Measurements from ENCODE around the gene C1orf50. TPM values are rescaled to one million over a fixed set of nuclear protein-coding genes. Genes with fewer than 3 reads are reported as not detected.

The C1orf50 gene
- total and polyA plus RNA-seq, 2 of the 4 experiments (the other 2 are of a cell fraction) = 2.0 to 6.0 TPM

DNA sequence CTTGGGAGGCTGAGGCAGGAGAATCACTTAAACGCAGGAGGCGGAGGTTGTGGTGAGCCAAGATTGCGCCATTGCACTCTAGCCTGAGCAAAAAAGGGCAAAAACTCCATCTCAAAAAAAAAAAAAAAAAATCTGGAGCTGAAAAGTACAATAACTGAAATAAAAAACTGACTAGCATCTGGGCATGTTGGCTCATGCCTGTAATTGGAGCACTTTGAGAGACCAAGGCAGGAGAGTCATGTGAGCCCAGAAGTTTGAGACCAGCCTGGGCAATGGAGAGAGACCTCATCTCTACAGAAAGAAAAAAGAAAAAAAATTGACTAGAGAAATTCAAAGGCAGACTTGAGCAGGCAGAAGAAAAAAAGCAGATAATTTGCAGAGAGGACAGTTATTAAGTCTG is 45.1 kb upstream of the C1orf50 start:
- Histone ChIP-seq H4K20me1 (ENCODE audit: insufficient read depth, low read length) (no peaks in the 10 kb centered on the region), H3K9me3 (ENCODE audit: control insufficient read depth, insufficient read depth, low read length) (no peaks in the 10 kb centered on the region), H3K4me2 (ENCODE audit: low read depth, low read length) (no peak overlapping the region), H4K91ac (ENCODE audit: insufficient read depth, low read depth, low read length) (no peak overlapping the region), H3K27ac (ENCODE audit: insufficient read depth, low read length) (no peak overlapping the region), H3K4me3 (ENCODE audit: insufficient read depth, low read depth, low read length) (no peak overlapping the region), H3K4ac (ENCODE audit: low read depth, low read length) (no peak overlapping the region), H4K5ac (ENCODE audit: low read depth, low read length) (no peak overlapping the region), H3K27me3 (ENCODE audit: control insufficient read depth, insufficient read depth, low read length) (no peaks in the 10 kb centered on the region), H2BK20ac (ENCODE audit: low read depth, low read length) (no peak overlapping the region), H2AFZ (replicated peaks; ENCODE audit: low read length, poor library complexity) (no peak overlapping the region), H3K23ac (ENCODE audit: low read depth, low read length) (no peak overlapping the region), H3K4me1 (ENCODE audit: control insufficient read depth, insufficient read depth, low read length) (no peaks in the 10 kb centered on the region), H2BK5ac (ENCODE audit: low read depth, low read length, poor library complexity, severe bottlenecking) (no peak overlapping the region), H3K18ac (ENCODE audit: low read depth, low read length) (no peak overlapping the region), H2AK9ac (replicated peaks; ENCODE audit: low read depth, low read length, poor library complexity) (no peak overlapping the region), H3K14ac (replicated peaks; ENCODE audit: low read depth, low read length) (no peak overlapping the region), H2BK120ac (ENCODE audit: low read depth, low read length) (no peak overlapping the region), H3K36me3 (ENCODE audit: control insufficient read depth, insufficient read depth, low read length) (no peaks in the 10 kb centered on the region), H2AK5ac (ENCODE audit: low read depth, low read length) (no peak overlapping the region), H3K56ac (ENCODE audit: extremely low read depth, insufficient read depth, low read length) (no peak overlapping the region), H2BK15ac (ENCODE audit: low read depth, low read length) (no peak overlapping the region), H3K9ac (ENCODE audit: low read depth, low read length) (no peak overlapping the region), H3K9me1 (ENCODE audit: insufficient read depth, low read length) (no peaks in the 10 kb centered on the region), H3K79me1 (ENCODE audit: low read depth in 1 of 2, low read length in 2 of 2) (peaks cover 3 to 4% of the 10 kb centered on the region in 2 experiments; a peak in 1 of 4 replicates), H4K8ac (ENCODE audit: low read depth in 2 of 2, low read length in 2 of 2) (no peak overlapping the region)
- TF ChIP-seq CHD1 (IDR thresholded peaks at IDR 0.05; ENCODE audit: low read depth, low read length) (no peak), RCOR1 (IDR thresholded peaks at IDR 0.05; ENCODE audit: insufficient replicate concordance, low read length) (no peak), POLR2A (IDR thresholded peaks at IDR 0.05; ENCODE audit: low read depth, low read length) (no peak), MAZ (IDR thresholded peaks at IDR 0.05; ENCODE audit: borderline replicate concordance, low read depth, low read length) (no peak), FOS (IDR thresholded peaks at IDR 0.05; ENCODE audit: low read depth, low read length) (no peak), BHLHE40 (IDR thresholded peaks at IDR 0.05; ENCODE audit: low read depth, low read length) (no peak), SMC3 (IDR thresholded peaks at IDR 0.05; ENCODE audit: low read depth, low read length) (no peak), MAFK (IDR thresholded peaks at IDR 0.05; ENCODE audit: low read depth, low read length) (no peak), NFE2L2 (IDR thresholded peaks at IDR 0.05; ENCODE audit: low read depth, low read length) (no peak), RFX5 (IDR thresholded peaks at IDR 0.05; ENCODE audit: low read depth, low read length) (no peak), MXI1 (IDR thresholded peaks at IDR 0.05; ENCODE audit: borderline replicate concordance, low read depth, low read length) (no peak)
- TF ChIP-seq, protein P1, sequence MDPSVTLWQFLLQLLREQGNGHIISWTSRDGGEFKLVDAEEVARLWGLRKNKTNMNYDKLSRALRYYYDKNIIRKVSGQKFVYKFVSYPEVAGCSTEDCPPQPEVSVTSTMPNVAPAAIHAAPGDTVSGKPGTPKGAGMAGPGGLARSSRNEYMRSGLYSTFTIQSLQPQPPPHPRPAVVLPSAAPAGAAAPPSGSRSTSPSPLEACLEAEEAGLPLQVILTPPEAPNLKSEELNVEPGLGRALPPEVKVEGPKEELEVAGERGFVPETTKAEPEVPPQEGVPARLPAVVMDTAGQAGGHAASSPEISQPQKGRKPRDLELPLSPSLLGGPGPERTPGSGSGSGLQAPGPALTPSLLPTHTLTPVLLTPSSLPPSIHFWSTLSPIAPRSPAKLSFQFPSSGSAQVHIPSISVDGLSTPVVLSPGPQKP (IDR thresholded peaks at IDR 0.05; ENCODE audit: borderline replicate concordance, low read depth, low read length) = no peak
- POLR2A ChIA-PET (ENCODE audit: unreplicated experiment) = interaction anchor here (0.6 kb wide), 3 partner anchors 16 to 40 kb away, joined by 3 to 12 read pairs (median 5); no protein-coding TSS in a partner anchor
- in situ Hi-C loops (cut with MboI; ENCODE audit: low sequenced_read_pairs) (no loop called here), intact Hi-C loops (cut with micrococcal nuclease) (no loop called here), dilution Hi-C loops (cut with HindIII; ENCODE audit: low sequenced_read_pairs, unreplicated experiment) (no loop called here)
- DNase-seq (no peak), ATAC-seq (ENCODE audit: low read depth) (no peak)
- no TSS peak for BruUV-seq (replicated peaks)
- CTCF ChIA-PET = interaction anchor here (0.6 kb wide), 1 partner anchor 21 kb away, joined by 3 read pairs; no protein-coding TSS in a partner anchor
- no CpG with 5 or more reads among the region's 3 CpGs for WGBS, 2 experiments (ENCODE audit: extremely low coverage in 2 of 2, insufficient read length in 1 of 2)
